ENCODE measurements around the gene MLST8. TPM values are rescaled to one million over a fixed set of nuclear protein-coding genes. Genes with fewer than 3 reads are reported as not detected.

The MLST8 gene
- total and polyA plus RNA-seq, 2 of the 8 experiments (the other 6 are each of a cell fraction or from before 2014, with no cell fraction given) = 67.6 to 321 TPM

DNA sequence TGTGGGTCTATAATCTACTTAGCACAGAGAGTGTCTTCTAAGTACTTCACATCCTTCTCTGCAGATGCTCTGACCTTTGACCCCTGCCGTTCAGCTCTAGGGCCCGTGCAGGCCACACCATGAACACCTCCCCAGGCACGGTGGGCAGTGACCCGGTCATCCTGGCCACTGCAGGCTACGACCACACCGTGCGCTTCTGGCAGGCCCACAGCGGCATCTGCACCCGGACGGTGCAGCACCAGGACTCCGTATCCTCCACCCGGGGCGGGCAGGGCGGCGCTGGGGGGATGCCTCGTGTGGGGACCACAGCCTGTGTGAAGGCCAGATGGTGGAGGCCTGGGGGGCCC, 686 bp downstream of the MLST8 start:
- WGBS, 2 experiments (ENCODE audit: extremely low coverage in 1 of 2, insufficient coverage in 1 of 2, insufficient read length in 1 of 2, insufficient replicate concordance in 2 of 2, low coverage in 1 of 2, low lambda C conversion rate in 2 of 2, missing lambda C conversion rate in 1 of 2) = 46% methylated on average over 16 of the region's 16 CpGs; no CpG with 5 or more reads in 1 of the 2 experiments
- ChIA-PET CTCF (ENCODE audit: partially characterized antibody) (interaction anchor here (1.0 to 1.4 kb wide), 2 partner anchors 11 to 13 kb away, joined by 3 read pairs; no protein-coding TSS in a partner anchor), POLR2A (ENCODE audit: partially characterized antibody) (interaction anchor here (0.6 to 15.1 kb wide), 16 partner anchors 9 to 58 kb away, joined by 3 to 156 read pairs (median 4); partner anchors contain the start of genes CASKIN1, DNASE1L2, ECI1 and PGP)
- peak overlapping the region; percentile 97 for H2BK5ac ChIP-seq (ENCODE audit: low read depth, low read length)
- DNase-seq (ENCODE audit: low read depth in 1 of 2, low spot score in 2 of 2) (no peak), FAIRE-seq (no peak)
- H3K14ac ChIP-seq (ENCODE audit: insufficient read length) = no peak overlapping the region
- peak overlapping the region; percentile 78 to 97 (median 92) for H3K4me3 ChIP-seq (ENCODE audit: extremely low read depth in 1 of 4, insufficient read depth in 2 of 4, low read depth in 3 of 4, low read length in 4 of 4)
- no peak overlapping the region for H2BK20ac ChIP-seq (ENCODE audit: low read length)
- H3K9me3 ChIP-seq (ENCODE audit: insufficient read depth in 2 of 2, low read depth in 1 of 2, low read length in 1 of 2) = no peaks in the 10 kb centered on the region
- peaks cover 0 to 14% (median 8%) of the 10 kb centered on the region in 4 experiments; a peak in 6 of 7 replicates for H3K4me1 ChIP-seq (replicated peaks in 1 of 4; ENCODE audit: control insufficient read depth in 3 of 4, insufficient read depth in 4 of 4, low read length in 3 of 4)
- H3K56ac ChIP-seq (replicated peaks; ENCODE audit: insufficient read length, low read depth, low read length) = peak overlapping the region; percentile 95
- peak overlapping the region; percentile 55 to 94 (median 85) for H3K9ac ChIP-seq (replicated peaks in 1 of 4; ENCODE audit: extremely low read depth in 1 of 4, low read depth in 3 of 4, low read length in 3 of 4)
- peaks cover 6% of the 10 kb centered on the region for H3K79me1 ChIP-seq (ENCODE audit: low read depth, low read length)
- H3K4me2 ChIP-seq (ENCODE audit: insufficient read depth in 1 of 2, low read depth in 2 of 2, low read length in 2 of 2) = peak overlapping the region; percentile 87 to 91
- H3K27me3 ChIP-seq (replicated peaks in 1 of 4; ENCODE audit: control insufficient read depth in 3 of 4, extremely low read depth in 1 of 4, insufficient read depth in 3 of 4, low read length in 3 of 4) = no peaks in the 10 kb centered on the region; a peak in 2 of 7 replicates
- no peak overlapping the region for H2AFZ ChIP-seq (ENCODE audit: low read length)
- peak overlapping the region; percentile 75 for H4K91ac ChIP-seq (replicated peaks; ENCODE audit: insufficient read length, low read length)
- peaks cover 11% of the 10 kb centered on the region; the same call in 1 of the 2 replicates for H3K23me2 ChIP-seq (ENCODE audit: low read depth, low read length)
- peaks cover 0 to 14% of the 10 kb centered on the region in 2 experiments for H4K20me1 ChIP-seq (replicated peaks in 1 of 2; ENCODE audit: control insufficient read depth in 1 of 2, insufficient read depth in 2 of 2, low read length in 2 of 2)
- peak overlapping the region; percentile 9; the same call in 1 of the 2 replicates for H4K8ac ChIP-seq (ENCODE audit: extremely low read depth, insufficient read depth, low read length)
- peak overlapping the region; percentile 98 for H3K4ac ChIP-seq (replicated peaks; ENCODE audit: insufficient read length, low read depth, low read length)
- H2AK5ac ChIP-seq (ENCODE audit: low read depth, low read length) = peak overlapping the region; percentile 77; the same call in 1 of the 2 replicates
- peak overlapping the region; percentile 71 for H3K18ac ChIP-seq (ENCODE audit: extremely low read depth, low read length)
- H2BK15ac ChIP-seq (ENCODE audit: low read length) = peak overlapping the region; percentile 65
- H3K79me2 ChIP-seq (ENCODE audit: control insufficient read depth in 1 of 2, insufficient read depth in 2 of 2, low read length in 2 of 2) = peaks cover 0 to 7% of the 10 kb centered on the region in 2 experiments; a peak in 1 of 4 replicates
- H2BK120ac ChIP-seq (replicated peaks; ENCODE audit: low read depth, low read length) = peak overlapping the region; percentile 57
- H3K36me3 ChIP-seq (ENCODE audit: control insufficient read depth in 2 of 4, insufficient read depth in 4 of 4, low read length in 3 of 4) = peaks cover 4 to 34% (median 12%) of the 10 kb centered on the region in 4 experiments; a peak in 6 of 8 replicates
- H3K27ac ChIP-seq (ENCODE audit: low read depth, low read length) = no peak overlapping the region
- peak overlapping the region; percentile 89 for H4K5ac ChIP-seq (ENCODE audit: insufficient read length, low read depth, low read length)
- no peak overlapping the region for H3K23ac ChIP-seq (ENCODE audit: insufficient read length)
- TF ChIP-seq TBP (IDR thresholded peaks at IDR 0.05; ENCODE audit: low read depth, low read length) (no peak), POLR2A (IDR thresholded peaks at IDR 0.05; ENCODE audit: control extremely low read depth in 1 of 2, low read depth in 2 of 2, low read length in 2 of 2) (peak in 1 of 2 experiments; percentile 21; a peak in 1 of 3 replicates), SRF (IDR thresholded peaks at IDR 0.05; ENCODE audit: low read depth, low read length) (no peak), SP4 (IDR thresholded peaks at IDR 0.05; ENCODE audit: low read length) (no peak), NANOG (IDR thresholded peaks at IDR 0.05; ENCODE audit: insufficient read depth, low read depth, low read length, poor library complexity, severe bottlenecking) (no peak)
- H2BK12ac ChIP-seq (ENCODE audit: low read depth, low read length) = 0 out of 2 replicates have a peak overlapping the region, but pooled peaks have one; percentile 39

Measured in H1 (cell line).